ENCODE measurements around the gene STK32B.

- no peak for TF ChIP-seq FOXM1 (IDR thresholded peaks at IDR 0.05; ENCODE audit: low read depth)
- TF ChIP-seq CTCF (IDR thresholded peaks at IDR 0.05) = no peak
- no peak for TF ChIP-seq RAD21 (IDR thresholded peaks at IDR 0.05; ENCODE audit: low read length)
Measured at GRCh38 chr4:5162909-5163508, 111.7 kb downstream of the STK32B start.

Data from SK-N-SH (cell line).